ENCODE data around the gene CD109.

DNA sequence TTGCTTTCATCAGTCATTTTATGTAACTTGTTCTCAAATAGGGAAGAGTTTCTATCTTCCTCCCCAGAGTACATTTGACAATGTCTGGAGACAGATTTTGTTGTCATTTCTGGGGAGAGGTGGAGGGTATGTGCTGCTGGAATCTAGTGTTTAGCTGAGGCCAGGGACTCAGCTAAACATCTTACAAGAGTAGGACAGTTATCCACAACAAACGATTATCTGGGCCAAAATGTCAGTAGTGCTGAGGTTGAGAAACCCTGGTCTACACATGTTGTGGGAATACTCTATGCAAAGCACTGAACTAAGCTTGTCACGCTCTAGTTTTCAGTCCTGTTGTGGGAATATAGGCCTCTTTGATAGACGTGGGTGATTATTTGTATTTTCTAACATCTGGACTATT, 171.4 kb downstream of the CD109 start:
- no peak for TF ChIP-seq FOXM1 (IDR thresholded peaks at IDR 0.05; ENCODE audit: borderline replicate concordance, low read depth)
- TF ChIP-seq TAF1 (IDR thresholded peaks at IDR 0.05; ENCODE audit: low read depth), result no peak
- TF ChIP-seq CEBPB (IDR thresholded peaks at IDR 0.05), result no peak
- TF ChIP-seq RAD21 (IDR thresholded peaks at IDR 0.05; ENCODE audit: low read depth), result no peak
- TF ChIP-seq TEAD4 (IDR thresholded peaks at IDR 0.05), result no peak
- TF ChIP-seq ZBTB7A (IDR thresholded peaks at IDR 0.05; ENCODE audit: low read depth), result no peak
- TF ChIP-seq, protein P1, sequence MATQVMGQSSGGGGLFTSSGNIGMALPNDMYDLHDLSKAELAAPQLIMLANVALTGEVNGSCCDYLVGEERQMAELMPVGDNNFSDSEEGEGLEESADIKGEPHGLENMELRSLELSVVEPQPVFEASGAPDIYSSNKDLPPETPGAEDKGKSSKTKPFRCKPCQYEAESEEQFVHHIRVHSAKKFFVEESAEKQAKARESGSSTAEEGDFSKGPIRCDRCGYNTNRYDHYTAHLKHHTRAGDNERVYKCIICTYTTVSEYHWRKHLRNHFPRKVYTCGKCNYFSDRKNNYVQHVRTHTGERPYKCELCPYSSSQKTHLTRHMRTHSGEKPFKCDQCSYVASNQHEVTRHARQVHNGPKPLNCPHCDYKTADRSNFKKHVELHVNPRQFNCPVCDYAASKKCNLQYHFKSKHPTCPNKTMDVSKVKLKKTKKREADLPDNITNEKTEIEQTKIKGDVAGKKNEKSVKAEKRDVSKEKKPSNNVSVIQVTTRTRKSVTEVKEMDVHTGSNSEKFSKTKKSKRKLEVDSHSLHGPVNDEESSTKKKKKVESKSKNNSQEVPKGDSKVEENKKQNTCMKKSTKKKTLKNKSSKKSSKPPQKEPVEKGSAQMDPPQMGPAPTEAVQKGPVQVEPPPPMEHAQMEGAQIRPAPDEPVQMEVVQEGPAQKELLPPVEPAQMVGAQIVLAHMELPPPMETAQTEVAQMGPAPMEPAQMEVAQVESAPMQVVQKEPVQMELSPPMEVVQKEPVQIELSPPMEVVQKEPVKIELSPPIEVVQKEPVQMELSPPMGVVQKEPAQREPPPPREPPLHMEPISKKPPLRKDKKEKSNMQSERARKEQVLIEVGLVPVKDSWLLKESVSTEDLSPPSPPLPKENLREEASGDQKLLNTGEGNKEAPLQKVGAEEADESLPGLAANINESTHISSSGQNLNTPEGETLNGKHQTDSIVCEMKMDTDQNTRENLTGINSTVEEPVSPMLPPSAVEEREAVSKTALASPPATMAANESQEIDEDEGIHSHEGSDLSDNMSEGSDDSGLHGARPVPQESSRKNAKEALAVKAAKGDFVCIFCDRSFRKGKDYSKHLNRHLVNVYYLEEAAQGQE (IDR thresholded peaks at IDR 0.05; ENCODE audit: low read depth), result no peak
- no peak for TF ChIP-seq CREB1 (IDR thresholded peaks at IDR 0.05; ENCODE audit: low read depth)
- TF ChIP-seq NFIC (IDR thresholded peaks at IDR 0.05), result no peak

Data from Ishikawa (cell line).